Muscle layer of duodenum (tissue), 2 donors: ENCODE measurements around the gene GRAP2.

ENCODE experiments used
- H3K27ac ChIP-seq: one replicate; pipeline ENCODE4 v1.7.0; 2013; ENCODE audit warnings: mild to moderate bottlenecking, low read length
- H3K27me3 ChIP-seq: one replicate; pipeline ENCODE4 v1.7.0; 2013; ENCODE audit warnings: low read depth, mild to moderate bottlenecking, control low read depth, low read length
- H3K36me3 ChIP-seq, 2 donors: one replicate each; pipeline ENCODE4 v1.7.0; 2013; ENCODE audit warnings: low read length in 2 of 2, control low read depth in 1 of 2, mild to moderate bottlenecking in 1 of 2; ENCODE audit not compliant: insufficient read depth in 2 of 2, control insufficient read depth in 1 of 2
- H3K4me1 ChIP-seq, 2 donors: one replicate each; pipeline ENCODE4 v1.7.0; 2013; ENCODE audit warnings: low read length in 2 of 2, mild to moderate bottlenecking in 2 of 2, control low read depth in 1 of 2, moderate library complexity in 1 of 2; ENCODE audit not compliant: insufficient read depth in 2 of 2, control insufficient read depth in 1 of 2
- H3K4me3 ChIP-seq, 2 donors: one replicate each; pipeline ENCODE4 v1.7.0; 2013; ENCODE audit warnings: low read length in 2 of 2, low read depth in 1 of 2, mild to moderate bottlenecking in 1 of 2
- H3K9me3 ChIP-seq, 2 donors: one replicate each; pipeline ENCODE4 v1.7.0; 2013; ENCODE audit warnings: low read length in 2 of 2, control low read depth in 1 of 2, mild to moderate bottlenecking in 1 of 2; ENCODE audit not compliant: control insufficient read depth in 1 of 2
- donor health status: healthy.

The GRAP2 gene

GRCh38 chr22:39927544-39927943 lies 26.7 kb downstream of the GRAP2 start:
- no peaks in the 10 kb centered on the region for H3K4me1 ChIP-seq
- H3K36me3 ChIP-seq = no peaks in the 10 kb centered on the region
- no peak overlapping the region for H3K27ac ChIP-seq
- H3K9me3 ChIP-seq = no peaks in the 10 kb centered on the region
- no peaks in the 10 kb centered on the region for H3K27me3 ChIP-seq
- no peak overlapping the region for H3K4me3 ChIP-seq

- Histone ChIP-seq H3K27me3 (no peaks in the 10 kb centered on the region), H3K4me3 (no peak overlapping the region), H3K4me1 (no peaks in the 10 kb centered on the region), H3K36me3 (no peaks in the 10 kb centered on the region), H3K27ac (no peak overlapping the region), H3K9me3 (no peaks in the 10 kb centered on the region)
These were observed 27.9 kb downstream of the GRAP2 start for GRCh38 chr22:39928536-39929520.

DNA sequence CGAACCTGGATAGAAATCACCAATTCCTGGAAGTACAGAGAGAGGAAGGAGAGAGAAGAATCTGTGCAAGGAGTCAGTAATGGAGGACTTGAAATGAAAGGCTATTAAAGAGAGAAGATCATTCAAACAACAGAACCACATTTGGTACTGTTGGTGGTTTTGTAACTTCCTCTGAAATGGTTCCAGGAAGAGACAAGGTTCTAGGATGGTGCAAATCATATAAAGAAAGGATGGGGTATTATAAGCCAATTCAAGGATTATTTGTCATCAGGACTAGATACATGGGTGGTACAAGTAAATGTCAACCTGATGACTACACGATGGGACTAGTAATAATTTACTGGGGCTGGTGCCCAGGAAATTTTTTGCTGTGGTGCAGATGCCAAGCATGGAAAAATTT lies 30.4 kb downstream of the GRAP2 start:
- Histone ChIP-seq H3K36me3 (no peaks in the 10 kb centered on the region), H3K9me3 (no peaks in the 10 kb centered on the region), H3K27ac (no peak overlapping the region), H3K4me3 (no peak overlapping the region), H3K27me3 (no peaks in the 10 kb centered on the region), H3K4me1 (no peaks in the 10 kb centered on the region)

GRCh38 chr22:39932166-39932565 lies 31.3 kb downstream of the GRAP2 start:
- Histone ChIP-seq H3K4me3 (no peak overlapping the region), H3K4me1 (no peaks in the 10 kb centered on the region), H3K27ac (no peak overlapping the region), H3K27me3 (no peaks in the 10 kb centered on the region), H3K36me3 (no peaks in the 10 kb centered on the region), H3K9me3 (no peaks in the 10 kb centered on the region)

- H3K27me3 ChIP-seq = no peaks in the 10 kb centered on the region
- no peak overlapping the region for H3K27ac ChIP-seq
- H3K9me3 ChIP-seq = no peaks in the 10 kb centered on the region
- no peaks in the 10 kb centered on the region for H3K36me3 ChIP-seq
- H3K4me3 ChIP-seq = no peak overlapping the region
- no peaks in the 10 kb centered on the region for H3K4me1 ChIP-seq
These were observed 32.2 kb downstream of the GRAP2 start for GRCh38 chr22:39932918-39933649.

- no peaks in the 10 kb centered on the region for H3K27me3 ChIP-seq
- no peaks in the 10 kb centered on the region for H3K36me3 ChIP-seq
- H3K4me1 ChIP-seq = no peaks in the 10 kb centered on the region
- H3K9me3 ChIP-seq = no peaks in the 10 kb centered on the region
- H3K27ac ChIP-seq = no peak overlapping the region
- no peak overlapping the region for H3K4me3 ChIP-seq
These were observed 32.9 kb downstream of the GRAP2 start for GRCh38 chr22:39933741-39934140.

GRCh38 chr22:39935116-39935515 lies 34.2 kb downstream of the GRAP2 start:
- Histone ChIP-seq H3K27me3 (no peaks in the 10 kb centered on the region), H3K36me3 (no peaks in the 10 kb centered on the region), H3K4me3 (no peak overlapping the region), H3K27ac (no peak overlapping the region), H3K4me1 (no peaks in the 10 kb centered on the region), H3K9me3 (no peaks in the 10 kb centered on the region)

DNA sequence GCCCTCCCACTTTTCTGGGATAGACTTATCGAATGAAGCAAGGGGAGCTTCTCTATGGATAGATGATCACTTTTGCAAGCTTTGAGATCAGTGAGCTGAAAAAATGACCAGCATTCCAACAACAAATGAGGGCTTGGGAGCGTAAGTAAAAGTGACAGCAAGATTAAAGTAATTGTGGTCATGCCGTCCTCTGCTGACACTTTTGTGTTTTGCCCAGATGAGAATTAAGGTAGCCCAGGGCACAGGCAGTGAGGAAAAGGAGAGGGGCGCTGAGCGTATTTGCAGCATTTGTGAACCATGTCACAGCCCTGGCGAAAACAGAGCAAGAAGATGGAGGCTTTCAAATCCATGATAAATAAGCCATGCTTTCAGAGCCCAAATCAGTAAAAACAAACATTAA lies 34.7 kb downstream of the GRAP2 start:
- Histone ChIP-seq H3K4me3 (no peak overlapping the region), H3K4me1 (no peaks in the 10 kb centered on the region), H3K9me3 (no peaks in the 10 kb centered on the region), H3K27me3 (no peaks in the 10 kb centered on the region), H3K36me3 (no peaks in the 10 kb centered on the region), H3K27ac (no peak overlapping the region)

- Histone ChIP-seq H3K4me3 (no peak overlapping the region), H3K27me3 (no peaks in the 10 kb centered on the region), H3K4me1 (no peaks in the 10 kb centered on the region), H3K36me3 (no peaks in the 10 kb centered on the region), H3K9me3 (no peaks in the 10 kb centered on the region), H3K27ac (no peak overlapping the region)
These were observed 35.8 kb downstream of the GRAP2 start for GRCh38 chr22:39936523-39937145.

DNA sequence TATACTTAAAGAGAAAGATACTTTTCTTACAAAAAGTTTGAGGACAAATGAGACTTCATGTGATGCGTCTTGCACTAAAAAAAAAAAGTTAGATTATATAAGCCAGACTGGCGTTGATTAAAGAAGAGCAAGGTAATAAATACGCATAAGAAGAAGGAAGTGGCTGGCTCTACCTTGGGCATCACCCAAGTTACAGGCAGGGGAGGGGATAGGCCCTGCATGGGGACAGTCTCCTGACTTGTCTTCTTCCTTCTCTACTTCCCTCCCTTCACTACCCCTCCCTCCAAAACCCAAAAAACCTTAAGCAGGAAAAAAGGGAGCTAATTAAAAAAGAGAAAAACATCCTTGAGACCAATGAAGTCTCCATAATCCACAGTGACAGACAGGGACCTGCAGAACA lies 37.0 kb downstream of the GRAP2 start:
- no peak overlapping the region for H3K27ac ChIP-seq
- H3K4me3 ChIP-seq = no peak overlapping the region
- no peaks in the 10 kb centered on the region for H3K27me3 ChIP-seq
- H3K36me3 ChIP-seq = no peaks in the 10 kb centered on the region
- H3K9me3 ChIP-seq = no peaks in the 10 kb centered on the region
- H3K4me1 ChIP-seq = no peaks in the 10 kb centered on the region

DNA sequence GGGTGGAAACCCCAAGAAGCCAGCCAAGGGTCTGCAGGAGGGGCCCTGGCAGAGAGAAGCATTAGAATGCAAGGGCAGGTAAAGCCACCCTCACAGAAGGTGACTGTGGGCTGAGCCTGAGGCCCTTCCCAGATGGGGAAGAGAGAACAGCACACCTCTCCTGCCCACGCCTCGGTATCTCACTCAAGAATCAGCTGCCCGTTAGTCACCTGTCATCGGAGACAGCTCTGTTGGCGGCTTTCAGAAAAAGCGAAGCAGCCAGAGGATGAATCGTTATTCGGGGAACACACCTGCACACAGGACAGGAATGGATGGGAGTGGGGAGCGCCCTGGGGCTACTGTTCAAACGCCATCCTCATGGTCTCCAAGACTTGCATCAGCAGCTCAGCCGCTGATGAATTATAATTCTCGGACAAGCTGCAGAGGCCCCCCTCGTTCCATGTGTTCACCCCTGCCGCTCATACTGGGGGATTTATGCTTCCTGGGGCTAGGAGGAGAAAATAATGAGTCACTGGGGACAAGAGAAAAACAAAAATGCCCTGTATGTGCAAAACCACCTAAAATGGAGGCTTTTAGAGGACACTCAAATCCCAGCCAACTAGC lies 37.7 kb downstream of the GRAP2 start:
- Histone ChIP-seq H3K9me3 (no peaks in the 10 kb centered on the region), H3K36me3 (no peaks in the 10 kb centered on the region), H3K4me1 (no peaks in the 10 kb centered on the region), H3K27ac (no peak overlapping the region), H3K4me3 (no peak overlapping the region), H3K27me3 (no peaks in the 10 kb centered on the region)
